GM12873 (cell line): Measurements from ENCODE around the gene ATG2B.

Experiments
- CTCF ChIP-seq: IDR thresholded peaks from 2 replicates; pipeline ENCODE4 v1.5.1; 2012; ENCODE audit warnings: low read depth, mild to moderate bottlenecking, moderate library complexity, low read length, control low read depth; ENCODE audit not compliant: insufficient read depth; ENCODE audit errors: missing control alignments

Gene ATG2B

DNA sequence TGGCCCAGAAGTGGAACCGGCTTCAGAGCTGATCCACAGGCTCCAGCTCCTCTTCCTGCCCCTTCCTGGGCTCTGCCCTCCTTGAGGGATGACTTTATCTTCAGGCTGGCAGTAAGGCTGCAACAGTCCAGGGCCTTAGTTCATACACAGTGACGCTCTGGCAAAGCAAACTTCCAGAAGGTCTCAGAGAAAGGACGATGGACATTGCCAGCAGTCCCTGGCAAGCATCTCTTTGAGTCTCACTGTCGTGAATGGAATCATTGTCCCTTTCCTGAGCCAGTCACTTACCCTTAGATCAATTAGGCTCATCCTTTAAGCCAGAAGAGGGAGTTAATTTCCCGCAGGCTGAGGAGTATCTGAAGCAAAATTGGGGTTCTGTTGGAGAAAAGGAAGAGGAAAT, 37.4 kb upstream of the ATG2B start:
- no peak for TF ChIP-seq CTCF

DNA sequence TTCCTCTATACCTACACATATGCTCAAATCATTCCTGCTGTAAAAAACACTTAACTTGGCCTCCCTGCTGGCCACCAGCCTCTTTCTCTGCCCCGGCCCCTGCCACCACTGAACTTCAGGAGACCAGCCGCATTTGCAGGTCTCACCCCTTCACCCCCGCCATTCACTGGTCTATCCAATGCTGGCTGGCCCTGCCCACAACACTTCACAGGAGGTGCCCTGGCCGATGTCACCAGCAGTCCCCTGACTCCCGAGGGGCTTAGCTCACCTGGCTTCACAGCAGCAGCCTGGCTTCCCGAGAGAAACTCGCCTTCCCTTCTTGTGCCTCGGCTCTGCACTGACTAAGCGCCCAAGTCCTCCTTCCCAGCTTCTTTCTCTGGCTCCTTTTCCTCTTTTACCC, 36.3 kb upstream of the ATG2B start:
- no peak for TF ChIP-seq CTCF

DNA sequence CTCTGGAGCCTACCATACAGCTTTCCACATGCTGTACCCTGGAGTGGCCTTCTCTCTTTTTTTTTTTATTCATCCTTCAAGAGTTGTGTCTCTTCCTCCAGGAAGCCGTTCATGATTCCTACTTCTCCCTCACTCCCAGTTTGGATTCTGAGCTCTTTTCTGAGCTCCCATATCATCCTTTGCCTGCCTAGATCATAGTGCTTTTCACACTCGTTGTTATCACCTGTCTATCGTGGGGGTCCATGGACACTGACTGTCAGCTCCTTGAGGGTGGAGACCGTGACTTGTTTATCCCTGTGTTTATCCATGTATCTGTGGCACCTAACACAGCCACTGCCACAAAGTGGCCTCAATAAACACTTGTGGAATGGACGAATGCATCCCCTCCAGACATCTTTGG, 35.8 kb upstream of the ATG2B start:
- TF ChIP-seq CTCF, result no peak

DNA sequence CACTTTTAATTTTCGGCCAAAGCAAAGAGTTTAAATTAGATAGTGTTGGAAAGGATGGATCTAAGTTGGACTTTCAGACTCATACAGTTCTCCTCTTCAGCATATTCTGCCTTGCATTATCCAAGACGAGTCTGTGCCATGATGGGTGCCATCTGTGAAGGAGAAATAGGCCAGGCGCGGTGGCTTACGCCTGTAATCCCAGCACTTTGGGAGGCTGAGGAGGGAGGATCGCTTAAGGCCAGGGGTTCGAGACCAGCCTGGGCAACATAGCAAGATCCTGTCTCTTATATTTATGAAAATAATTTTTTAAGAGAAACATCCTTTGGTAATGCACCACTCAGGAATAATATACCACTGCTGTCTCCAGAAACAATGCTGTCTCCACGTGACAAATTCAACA, 35.3 kb upstream of the ATG2B start:
- TF ChIP-seq CTCF, result no peak

DNA sequence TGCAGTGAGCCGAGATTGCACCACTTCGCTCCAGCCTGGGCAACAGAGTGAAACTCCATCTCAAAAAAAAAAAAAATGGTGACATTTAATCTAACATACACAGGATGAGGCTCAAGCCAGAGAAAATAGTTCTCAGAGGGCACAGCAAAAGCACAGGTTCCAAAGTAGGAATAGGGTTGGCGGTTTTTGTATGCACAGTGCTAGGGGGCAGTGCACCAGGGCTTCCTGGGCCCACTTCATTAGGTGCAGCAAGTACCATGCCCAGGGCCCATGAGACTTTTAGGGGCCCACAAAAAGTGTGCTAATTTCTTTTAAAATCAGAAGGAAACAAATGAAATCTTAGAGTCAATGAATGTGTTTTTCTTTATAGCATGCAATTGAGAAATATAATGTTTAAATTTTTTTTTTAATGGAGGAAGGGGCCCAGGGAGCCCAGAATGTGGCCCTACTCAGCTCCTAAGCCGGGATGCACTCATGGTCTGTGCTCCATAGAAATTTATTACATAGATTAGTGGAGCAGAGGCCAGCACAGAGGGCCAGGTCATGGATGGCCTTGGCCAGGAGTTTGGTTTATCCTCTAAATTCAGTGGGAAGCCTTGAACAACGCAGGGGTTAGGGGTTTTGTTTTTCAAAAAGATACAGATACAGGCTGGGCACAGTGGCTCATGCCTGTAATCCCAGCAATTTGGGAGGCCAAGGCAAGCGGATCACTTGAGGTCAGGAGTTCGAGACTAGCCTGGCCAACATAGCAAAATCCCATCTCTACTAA, 31.1 kb upstream of the ATG2B start:
- TF ChIP-seq CTCF, result no peak

GRCh38 chr14:96393071-96393691, 30.0 kb upstream of the ATG2B start:
- no peak for TF ChIP-seq CTCF

GRCh38 chr14:96391293-96392118, 28.4 kb upstream of the ATG2B start:
- no peak for TF ChIP-seq CTCF
